Glutamatergic neuron (in vitro differentiated cells): Measurements from ENCODE around the gene ZBP1. TPM values are rescaled to one million over a fixed set of nuclear protein-coding genes. Genes with fewer than 3 reads are reported as not detected.

Experiments used
- total RNA-seq: library from RNA; stranded (reverse); fragmentation: NEBNext Ultra II Directional; extraction: Animal tissue kit (Norgen Biotek cat#: 25700); gene quantifications from one replicate; pipeline ENCODE4 v1.2.1, GENCODE V29; 2021; ENCODE audit not compliant: unreplicated experiment

The ZBP1 gene
- total RNA-seq, 1 donor from 2014 or later, result not detected

Other genes starting within 250 kb of the ZBP1 start
- 16.6 TPM for gene RBM38, start 229.0 kb downstream of the ZBP1 start, total RNA-seq
- not detected for gene CTCFL, start 95.3 kb downstream of the ZBP1 start, total RNA-seq
- not detected for gene PCK1, start 59.3 kb downstream of the ZBP1 start, total RNA-seq
- 14.4 TPM for gene PMEPA1, start 89.6 kb upstream of the ZBP1 start, total RNA-seq